Right lobe of liver (tissue), 4 donors: Measurements from ENCODE around the gene REV3L.

Source experiments
- POLR2A ChIP-seq: fragments of 450-650 bp; IDR thresholded peaks from one replicate; pipeline ENCODE4 v1.6.1; 2017; ENCODE audit warnings: antibody characterized with exemption, mild to moderate bottlenecking
- TF ChIP-seq, protein P1 (sequence below), 4 donors: fragments of 200-600 bp in 3 of 4; fragments of 450-650 bp in 1 of 4; IDR thresholded peaks; one replicate each; pipeline versions ENCODE4 v1.5.1 to v1.8.0; 2016 to 2022; ENCODE audit warnings: antibody characterized with exemption in 4 of 4, mild to moderate bottlenecking in 2 of 4
- donor health status: DM: no; HTN: no; CAD: no.
- donor health status: DM: no; HTN: no; CAD: no.
- donor health status: DM: no; HTN: yes; CAD: no.

DNA sequence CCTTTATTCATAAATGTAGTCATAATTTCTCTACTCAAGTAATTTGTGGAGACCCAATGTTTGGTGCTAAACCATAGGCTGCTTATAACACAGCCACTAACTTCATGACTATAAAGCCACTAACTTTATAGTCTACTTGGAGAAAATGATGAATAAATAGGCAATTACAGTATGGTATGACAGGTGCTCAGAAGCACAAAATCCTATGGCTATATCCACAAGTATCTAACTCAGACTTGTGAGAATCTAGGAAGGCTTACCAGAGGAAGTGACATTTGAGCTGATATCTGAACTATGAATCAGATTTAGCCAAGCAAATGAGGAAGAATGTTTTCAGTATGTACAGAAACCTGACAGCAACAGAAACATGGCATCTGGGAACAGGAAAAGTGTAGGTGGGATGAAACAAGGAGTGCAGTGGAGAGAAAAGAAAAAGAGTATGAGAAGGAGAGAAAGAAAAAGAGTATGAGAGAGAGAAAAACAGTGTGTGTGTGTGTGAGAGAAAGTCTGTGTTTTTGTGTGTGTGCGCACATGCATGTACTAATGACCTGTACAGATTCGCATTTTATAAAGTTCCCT is 59.9 kb downstream of the REV3L start:
- TF ChIP-seq, protein P1, sequence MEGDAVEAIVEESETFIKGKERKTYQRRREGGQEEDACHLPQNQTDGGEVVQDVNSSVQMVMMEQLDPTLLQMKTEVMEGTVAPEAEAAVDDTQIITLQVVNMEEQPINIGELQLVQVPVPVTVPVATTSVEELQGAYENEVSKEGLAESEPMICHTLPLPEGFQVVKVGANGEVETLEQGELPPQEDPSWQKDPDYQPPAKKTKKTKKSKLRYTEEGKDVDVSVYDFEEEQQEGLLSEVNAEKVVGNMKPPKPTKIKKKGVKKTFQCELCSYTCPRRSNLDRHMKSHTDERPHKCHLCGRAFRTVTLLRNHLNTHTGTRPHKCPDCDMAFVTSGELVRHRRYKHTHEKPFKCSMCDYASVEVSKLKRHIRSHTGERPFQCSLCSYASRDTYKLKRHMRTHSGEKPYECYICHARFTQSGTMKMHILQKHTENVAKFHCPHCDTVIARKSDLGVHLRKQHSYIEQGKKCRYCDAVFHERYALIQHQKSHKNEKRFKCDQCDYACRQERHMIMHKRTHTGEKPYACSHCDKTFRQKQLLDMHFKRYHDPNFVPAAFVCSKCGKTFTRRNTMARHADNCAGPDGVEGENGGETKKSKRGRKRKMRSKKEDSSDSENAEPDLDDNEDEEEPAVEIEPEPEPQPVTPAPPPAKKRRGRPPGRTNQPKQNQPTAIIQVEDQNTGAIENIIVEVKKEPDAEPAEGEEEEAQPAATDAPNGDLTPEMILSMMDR (IDR thresholded peaks at IDR 0.05): no peak
- no peak for TF ChIP-seq POLR2A
